ENCODE results near the gene S100PBP. TPM values are rescaled to one million over a fixed set of nuclear protein-coding genes. Genes with fewer than 3 reads are reported as not detected.

Gene S100PBP
- polyA plus RNA-seq, 1 of the 3 experiments (the other 2 are of a cell fraction) = 13.2 TPM

GRCh38 chr1:32818804-32819541, 1.5 kb downstream of the S100PBP start (continued):
- no peak for TF ChIP-seq REST (IDR thresholded peaks at IDR 0.05; ENCODE audit: low read depth, low read length)
- TF ChIP-seq MXI1 (IDR thresholded peaks at IDR 0.05; ENCODE audit: low read depth, low read length) = no peak
- TF ChIP-seq, protein P1, sequence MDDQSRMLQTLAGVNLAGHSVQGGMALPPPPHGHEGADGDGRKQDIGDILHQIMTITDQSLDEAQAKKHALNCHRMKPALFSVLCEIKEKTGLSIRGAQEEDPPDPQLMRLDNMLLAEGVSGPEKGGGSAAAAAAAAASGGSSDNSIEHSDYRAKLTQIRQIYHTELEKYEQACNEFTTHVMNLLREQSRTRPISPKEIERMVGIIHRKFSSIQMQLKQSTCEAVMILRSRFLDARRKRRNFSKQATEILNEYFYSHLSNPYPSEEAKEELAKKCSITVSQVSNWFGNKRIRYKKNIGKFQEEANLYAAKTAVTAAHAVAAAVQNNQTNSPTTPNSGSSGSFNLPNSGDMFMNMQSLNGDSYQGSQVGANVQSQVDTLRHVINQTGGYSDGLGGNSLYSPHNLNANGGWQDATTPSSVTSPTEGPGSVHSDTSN (IDR thresholded peaks at IDR 0.05) = no peak

GRCh38 chr1:32825181-32825580, 7.7 kb downstream of the S100PBP start:
- TF ChIP-seq MEF2A (IDR thresholded peaks at IDR 0.05; ENCODE audit: borderline replicate concordance, low read depth) (no peak), IRF3 (IDR thresholded peaks at IDR 0.05; ENCODE audit: low read depth, low read length) (no peak), REST (IDR thresholded peaks at IDR 0.05; ENCODE audit: low read depth, low read length) (no peak), YY1 (IDR thresholded peaks at IDR 0.05; ENCODE audit: low read depth) (no peak), RAD21 (IDR thresholded peaks at IDR 0.05; ENCODE audit: low read length) (no peak)
- TF ChIP-seq, protein P2, sequence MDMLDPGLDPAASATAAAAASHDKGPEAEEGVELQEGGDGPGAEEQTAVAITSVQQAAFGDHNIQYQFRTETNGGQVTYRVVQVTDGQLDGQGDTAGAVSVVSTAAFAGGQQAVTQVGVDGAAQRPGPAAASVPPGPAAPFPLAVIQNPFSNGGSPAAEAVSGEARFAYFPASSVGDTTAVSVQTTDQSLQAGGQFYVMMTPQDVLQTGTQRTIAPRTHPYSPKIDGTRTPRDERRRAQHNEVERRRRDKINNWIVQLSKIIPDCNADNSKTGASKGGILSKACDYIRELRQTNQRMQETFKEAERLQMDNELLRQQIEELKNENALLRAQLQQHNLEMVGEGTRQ (IDR thresholded peaks at IDR 0.05; ENCODE audit: borderline replicate concordance, low read depth, low read length) = no peak
- no peak overlapping the region for H3K9ac ChIP-seq
- WGBS (ENCODE audit: low lambda C conversion rate) = 97% methylated on average over 3 of the region's 3 CpGs
- ChIA-PET POLR2A (no interaction called here), CTCF (interaction anchor here (0.7 to 3.1 kb wide), 2 partner anchors 47 to 48 kb away, joined by 3 to 11 read pairs; no protein-coding TSS in a partner anchor)
- no peak overlapping the region for H3K27ac ChIP-seq (ENCODE audit: low read depth in 2 of 2, low read length in 1 of 2)
- H3K36me3 ChIP-seq (replicated peaks in 1 of 2; ENCODE audit: control insufficient read depth in 1 of 2, insufficient read depth in 2 of 2, low read length in 1 of 2) = peaks cover 41 to 64% of the 10 kb centered on the region in 2 experiments
- no peak for DNase-seq
- H3K79me2 ChIP-seq (ENCODE audit: insufficient read depth) = peaks cover 43% of the 10 kb centered on the region
- H2AFZ ChIP-seq (ENCODE audit: low read depth) = no peak overlapping the region
- no peak overlapping the region for H3K4me3 ChIP-seq (ENCODE audit: low read depth in 2 of 2, low read length in 1 of 2)
- H3K9me3 ChIP-seq = no peaks in the 10 kb centered on the region
- H3K9me2 ChIP-seq = no peaks in the 10 kb centered on the region
- no peaks in the 10 kb centered on the region for H3K27me3 ChIP-seq (ENCODE audit: insufficient read depth)
- no peak overlapping the region for H3K4me2 ChIP-seq
- H3F3A ChIP-seq (replicated peaks; ENCODE audit: insufficient read depth) = peaks cover 5% of the 10 kb centered on the region
- no peaks in the 10 kb centered on the region for H4K20me1 ChIP-seq (ENCODE audit: insufficient read depth)
- no peaks in the 10 kb centered on the region; a peak in 1 of 4 replicates for H3K4me1 ChIP-seq (ENCODE audit: control insufficient read depth in 1 of 2, insufficient read depth in 2 of 2, low read depth in 1 of 2, low read length in 1 of 2)

All from SK-N-SH (cell line).